22Rv1 (cell line): ENCODE data around the gene ZNF14.
"Not testable (repeated sequence)": the region's sequence is repeated elsewhere in the genome, so short reads cannot be mapped to it uniquely, and the experiment has no call there.

Experiments
- H3K27ac ChIP-seq: fragments of 450-650 bp; 2 replicates; pipeline ENCODE4 v1.5.1; 2017
- ZFX ChIP-seq: fragments of 450-650 bp; IDR thresholded peaks from 2 replicates; pipeline ENCODE4 v1.6.1; 2017; ENCODE audit warnings: antibody characterized with exemption, borderline replicate concordance
- TF ChIP-seq, protein P1 (sequence below): fragments of 450-650 bp; IDR thresholded peaks from 2 replicates; pipeline ENCODE4 v1.5.1; 2017; ENCODE audit warnings: mild to moderate bottlenecking

The ZNF14 gene

DNA sequence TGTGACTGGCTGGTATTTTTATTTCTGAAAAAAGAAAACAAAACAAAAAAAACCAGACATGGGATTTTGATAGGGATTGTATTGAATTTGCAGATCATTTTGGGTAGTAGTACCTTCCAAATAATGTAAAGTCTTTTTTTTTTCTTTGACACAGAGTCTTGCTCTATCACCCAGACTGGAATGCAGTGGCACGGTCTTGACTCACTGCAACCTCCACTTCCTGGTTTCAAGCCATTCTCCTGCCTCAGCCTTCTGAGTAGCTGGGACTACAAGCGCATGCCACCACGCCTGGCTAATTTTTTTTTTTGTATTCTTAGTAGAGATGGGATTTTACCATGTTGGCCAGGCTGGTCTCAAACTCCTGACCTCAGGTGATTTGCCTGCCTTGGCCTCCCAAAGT is 60.1 kb downstream of the ZNF14 start:
- H3K27ac ChIP-seq: no peak overlapping the region
- no peak for TF ChIP-seq ZFX
- TF ChIP-seq, protein P1, sequence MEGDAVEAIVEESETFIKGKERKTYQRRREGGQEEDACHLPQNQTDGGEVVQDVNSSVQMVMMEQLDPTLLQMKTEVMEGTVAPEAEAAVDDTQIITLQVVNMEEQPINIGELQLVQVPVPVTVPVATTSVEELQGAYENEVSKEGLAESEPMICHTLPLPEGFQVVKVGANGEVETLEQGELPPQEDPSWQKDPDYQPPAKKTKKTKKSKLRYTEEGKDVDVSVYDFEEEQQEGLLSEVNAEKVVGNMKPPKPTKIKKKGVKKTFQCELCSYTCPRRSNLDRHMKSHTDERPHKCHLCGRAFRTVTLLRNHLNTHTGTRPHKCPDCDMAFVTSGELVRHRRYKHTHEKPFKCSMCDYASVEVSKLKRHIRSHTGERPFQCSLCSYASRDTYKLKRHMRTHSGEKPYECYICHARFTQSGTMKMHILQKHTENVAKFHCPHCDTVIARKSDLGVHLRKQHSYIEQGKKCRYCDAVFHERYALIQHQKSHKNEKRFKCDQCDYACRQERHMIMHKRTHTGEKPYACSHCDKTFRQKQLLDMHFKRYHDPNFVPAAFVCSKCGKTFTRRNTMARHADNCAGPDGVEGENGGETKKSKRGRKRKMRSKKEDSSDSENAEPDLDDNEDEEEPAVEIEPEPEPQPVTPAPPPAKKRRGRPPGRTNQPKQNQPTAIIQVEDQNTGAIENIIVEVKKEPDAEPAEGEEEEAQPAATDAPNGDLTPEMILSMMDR: no peak

DNA sequence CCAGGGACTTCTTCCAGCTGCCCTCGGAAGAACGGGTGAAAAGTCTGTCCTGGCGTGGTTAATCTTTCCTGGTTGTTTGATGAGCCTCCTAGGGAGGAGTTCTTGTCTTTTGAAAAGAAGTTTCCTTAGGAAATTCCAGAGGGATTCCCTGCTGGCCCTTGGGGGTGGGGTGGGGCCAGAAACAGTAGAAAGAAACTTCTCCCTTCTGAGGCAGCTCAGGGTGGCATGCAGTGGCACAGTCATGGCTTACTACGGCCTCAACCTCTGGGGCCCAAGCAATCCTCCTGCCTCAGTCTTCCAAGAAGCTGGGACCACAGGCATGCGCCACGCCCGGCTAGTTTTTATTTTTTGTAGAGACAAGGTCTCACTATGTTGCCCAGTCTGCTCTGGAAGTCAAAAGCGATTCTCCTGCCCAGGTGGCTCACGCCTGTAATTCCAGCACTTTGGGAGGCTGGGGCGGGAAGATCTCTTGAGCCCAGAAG is 62.8 kb downstream of the ZNF14 start:
- TF ChIP-seq ZFX: no peak
- TF ChIP-seq, protein P1: no peak
- H3K27ac ChIP-seq: no peak overlapping the region

DNA sequence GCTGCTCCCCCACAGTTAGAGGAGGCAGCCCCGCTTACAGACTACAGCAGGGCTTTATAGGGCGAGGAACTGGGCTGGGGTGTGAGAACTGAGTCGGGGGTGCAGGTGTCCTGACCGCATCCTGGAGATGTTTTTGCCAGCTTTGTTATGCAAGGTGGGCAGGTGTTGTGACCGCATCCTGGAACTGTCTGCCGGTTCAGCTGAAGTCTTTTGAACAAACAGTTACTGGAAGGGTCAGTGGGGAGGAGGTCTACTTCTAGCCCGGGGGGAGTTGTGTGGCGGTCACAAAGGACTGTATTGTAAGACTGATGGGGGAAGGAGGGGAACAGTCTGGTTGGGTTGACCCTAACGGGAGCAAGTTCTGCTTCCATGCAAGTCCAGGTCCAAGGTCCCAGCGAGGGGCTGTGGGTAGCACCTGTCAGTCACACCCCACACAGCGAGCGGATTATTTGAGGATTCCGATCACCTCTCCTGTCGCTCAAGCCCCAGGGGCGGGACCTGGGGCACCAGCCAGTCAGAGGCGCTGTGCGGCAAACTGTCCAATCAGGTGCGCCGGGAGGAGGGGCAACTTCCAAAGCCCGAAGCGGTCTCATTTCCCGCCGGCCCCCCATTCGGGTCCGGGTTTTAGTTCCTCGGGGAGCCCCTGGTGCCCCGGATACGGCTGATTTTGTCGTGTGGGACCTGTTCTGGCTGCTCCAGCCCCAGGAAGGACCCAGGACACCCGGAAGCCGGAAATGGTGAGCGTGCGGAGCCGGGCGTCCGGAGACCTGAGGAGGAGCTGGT is 64.5 kb downstream of the ZNF14 start, which contains the start of gene ZNF101:
Gene ZNF101 (plus strand): TSS at position 610 of the 783 bp plus-strand sequence. CDS start 125 bp downstream, at position 735.
- TF ChIP-seq ZFX: no peak
- TF ChIP-seq, protein P1: no peak
- peak within 1 kb of the TSS; percentile 59 for H3K27ac ChIP-seq

DNA sequence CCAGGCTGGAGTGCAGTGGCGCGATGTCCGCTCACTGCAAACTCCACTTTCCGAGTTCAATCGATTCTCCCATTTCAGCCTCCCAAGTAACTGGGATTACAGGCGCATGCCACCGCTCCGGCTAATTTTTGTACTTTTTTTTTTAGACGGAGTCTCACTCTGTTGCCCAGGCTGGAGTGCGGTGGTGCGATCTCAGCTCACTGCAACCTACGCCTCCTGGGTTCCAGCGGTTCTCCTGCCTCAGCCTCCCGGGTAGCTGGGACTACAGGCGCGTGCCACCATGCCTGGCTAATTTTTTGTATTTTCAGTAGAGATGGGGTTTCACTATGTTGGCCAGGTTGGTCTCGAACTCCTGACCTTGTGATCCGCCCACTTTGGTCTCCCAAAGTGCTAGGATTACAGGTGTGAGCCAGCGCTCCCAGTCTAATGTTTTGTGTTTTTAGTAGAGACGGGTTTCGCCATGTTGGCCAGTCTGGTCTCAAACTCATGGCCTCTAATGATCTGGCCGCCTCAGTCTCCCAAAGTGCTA is 67.4 kb downstream of the ZNF14 start:
- H3K27ac ChIP-seq: not testable (repeated sequence)

DNA sequence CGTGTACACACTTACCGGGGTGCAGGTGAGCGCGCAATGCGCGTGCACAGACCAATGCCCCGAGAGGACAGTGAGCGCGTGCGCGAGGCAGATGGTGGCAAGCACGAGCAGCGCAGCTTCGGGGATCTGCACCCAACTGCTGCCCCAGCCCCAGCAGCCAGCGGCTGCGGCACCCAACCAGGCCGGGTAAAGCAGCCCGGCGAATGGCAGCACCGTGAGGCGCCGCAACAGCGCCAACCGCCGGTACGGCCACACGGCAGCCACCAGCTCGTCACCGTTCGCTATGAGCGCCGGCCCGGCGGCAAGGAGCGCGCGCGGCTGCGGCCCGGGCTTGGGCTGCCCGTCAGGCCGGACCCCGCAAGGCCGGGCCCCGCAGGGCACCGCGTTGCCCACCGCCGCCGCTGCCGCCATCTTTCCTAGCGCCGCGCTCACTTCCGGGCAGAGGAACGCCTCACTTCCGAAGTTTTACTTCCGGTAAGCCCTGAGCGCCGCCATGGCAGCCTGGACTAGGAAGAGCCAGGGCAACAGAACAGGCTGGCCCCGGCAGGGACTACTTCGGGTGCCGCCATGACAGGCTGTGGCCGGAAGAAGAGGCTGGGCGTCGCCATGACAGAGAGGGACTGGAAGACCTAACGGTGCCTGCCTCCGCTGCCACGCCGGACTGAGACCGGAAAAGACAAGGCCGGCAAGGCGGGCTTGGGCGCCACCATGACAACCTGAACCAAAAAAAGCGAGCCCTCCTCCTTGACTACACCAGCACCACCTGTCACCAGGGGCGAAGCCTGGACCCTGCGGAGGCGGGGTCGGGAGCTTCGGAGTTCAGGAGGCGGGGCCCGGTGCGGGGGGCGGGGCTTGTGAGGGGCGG is 69.4 kb downstream of the ZNF14 start, which contains the start of gene ATP13A1:
Gene ATP13A1 (minus strand): TSS at position 421 of the 865 bp plus-strand sequence. CDS start 10 bp downstream, at position 411.
- H3K27ac ChIP-seq: peak within 1 kb of the TSS; percentile 84
- TF ChIP-seq ZFX: no peak
- TF ChIP-seq, protein P1: peak; percentile 50

DNA sequence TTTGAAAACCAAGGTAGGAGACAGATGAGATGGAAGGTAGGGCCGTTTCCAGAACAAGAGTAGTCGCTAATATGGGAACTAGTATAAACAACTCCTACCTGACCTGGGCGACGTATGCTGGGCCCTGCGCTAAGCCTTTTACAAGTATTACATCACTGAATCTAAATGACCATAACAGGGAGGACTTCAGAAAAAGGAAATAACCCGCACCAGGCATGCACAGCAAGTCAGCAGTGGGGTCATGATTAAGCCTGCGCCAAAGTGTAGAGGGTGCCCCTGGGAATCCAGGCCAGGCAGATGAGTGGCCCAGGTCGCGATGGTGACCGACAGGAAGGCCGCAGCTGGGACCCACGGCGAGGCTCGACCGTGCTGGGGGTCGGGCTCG is 70.0 kb downstream of the ZNF14 start:
- no peak for TF ChIP-seq ZFX
- TF ChIP-seq, protein P1: no peak
- peak overlapping the region; percentile 84 for H3K27ac ChIP-seq

DNA sequence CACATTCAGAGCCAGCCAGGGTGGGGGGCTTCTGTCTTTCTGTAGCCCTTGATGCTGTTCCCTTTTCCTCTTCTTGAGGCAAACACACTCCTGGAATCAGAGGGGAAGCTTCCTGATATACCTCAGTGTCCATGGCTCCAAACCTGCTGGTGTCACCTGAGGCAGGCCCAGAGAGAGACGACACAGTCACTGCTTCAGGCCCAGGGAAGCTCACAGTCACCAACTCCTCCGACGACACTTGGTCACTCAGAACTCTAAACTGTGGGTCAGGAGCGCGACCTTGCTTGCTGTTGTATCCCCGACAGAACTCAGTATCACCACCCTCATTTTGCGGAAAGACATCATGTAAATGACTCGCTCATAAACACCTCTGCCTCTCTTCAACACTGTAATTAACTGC is 70.6 kb downstream of the ZNF14 start:
- H3K27ac ChIP-seq: peak overlapping the region; percentile 84
- TF ChIP-seq ZFX: no peak
- TF ChIP-seq, protein P1: no peak
